Measurements from ENCODE around the gene RAI14. TPM values are rescaled to one million over a fixed set of nuclear protein-coding genes. Genes with fewer than 3 reads are reported as not detected.

Gene RAI14
- total RNA-seq, 1 donor from 2014 or later = 92.7 TPM

DNA sequence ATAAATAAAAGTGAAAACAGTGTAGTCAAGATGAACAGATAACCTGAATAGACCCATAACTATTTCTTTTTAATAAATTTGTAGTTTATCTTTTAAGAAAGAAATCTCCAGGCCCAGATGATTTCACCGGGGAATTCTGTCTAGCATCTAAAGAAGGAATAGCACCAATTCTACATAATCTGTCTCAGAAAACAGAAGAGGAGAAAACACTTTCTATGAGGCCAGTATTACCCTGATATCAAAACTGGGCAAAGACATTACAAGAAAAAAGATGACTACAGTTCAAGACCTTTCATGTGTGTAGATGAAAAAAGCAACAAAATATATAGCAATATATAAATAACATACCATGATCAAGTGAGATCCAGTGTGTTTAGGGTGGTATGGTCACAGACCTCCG lies 214.3 kb downstream of the RAI14 start:
- DNase-seq (ENCODE audit: low read depth, low spot score) = no peak
- H3K27me3 Mint-ChIP-seq (ENCODE audit: low read depth) = no peaks in the 10 kb centered on the region
- H3K36me3 Mint-ChIP-seq (ENCODE audit: low read depth) = peaks cover 14% of the 10 kb centered on the region
- H3K4me1 Mint-ChIP-seq = peaks cover 23% of the 10 kb centered on the region
- H3K4me3 Mint-ChIP-seq = no peak overlapping the region
- peaks cover 4% of the 10 kb centered on the region for H3K9me3 Mint-ChIP-seq
- H3K27ac Mint-ChIP-seq (ENCODE audit: unreplicated experiment) = no peak overlapping the region
- TF ChIP-seq, protein P1, sequence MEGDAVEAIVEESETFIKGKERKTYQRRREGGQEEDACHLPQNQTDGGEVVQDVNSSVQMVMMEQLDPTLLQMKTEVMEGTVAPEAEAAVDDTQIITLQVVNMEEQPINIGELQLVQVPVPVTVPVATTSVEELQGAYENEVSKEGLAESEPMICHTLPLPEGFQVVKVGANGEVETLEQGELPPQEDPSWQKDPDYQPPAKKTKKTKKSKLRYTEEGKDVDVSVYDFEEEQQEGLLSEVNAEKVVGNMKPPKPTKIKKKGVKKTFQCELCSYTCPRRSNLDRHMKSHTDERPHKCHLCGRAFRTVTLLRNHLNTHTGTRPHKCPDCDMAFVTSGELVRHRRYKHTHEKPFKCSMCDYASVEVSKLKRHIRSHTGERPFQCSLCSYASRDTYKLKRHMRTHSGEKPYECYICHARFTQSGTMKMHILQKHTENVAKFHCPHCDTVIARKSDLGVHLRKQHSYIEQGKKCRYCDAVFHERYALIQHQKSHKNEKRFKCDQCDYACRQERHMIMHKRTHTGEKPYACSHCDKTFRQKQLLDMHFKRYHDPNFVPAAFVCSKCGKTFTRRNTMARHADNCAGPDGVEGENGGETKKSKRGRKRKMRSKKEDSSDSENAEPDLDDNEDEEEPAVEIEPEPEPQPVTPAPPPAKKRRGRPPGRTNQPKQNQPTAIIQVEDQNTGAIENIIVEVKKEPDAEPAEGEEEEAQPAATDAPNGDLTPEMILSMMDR (conservative IDR thresholded peaks at IDR 0.05) = no peak

DNA sequence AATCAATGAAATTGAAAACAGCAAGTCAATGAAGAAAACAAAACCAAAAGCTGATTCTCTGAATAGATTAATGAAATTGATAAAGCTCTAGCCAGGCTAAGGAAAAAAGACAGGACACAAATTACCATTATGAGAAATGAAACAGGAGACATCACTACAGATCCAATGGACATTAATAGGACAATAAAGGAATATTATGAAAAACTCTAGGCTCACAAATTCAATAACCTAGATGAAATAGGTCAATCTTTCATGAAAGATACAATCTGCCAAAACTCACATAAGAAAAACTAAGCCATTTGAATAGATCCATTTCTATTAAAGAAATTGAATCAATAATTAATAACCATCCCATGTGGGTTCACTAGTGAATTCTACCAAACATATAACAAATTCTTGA lies 220.1 kb downstream of the RAI14 start:
- Mint-ChIP-seq H3K27ac (ENCODE audit: unreplicated experiment) (no peak overlapping the region), H3K27me3 (ENCODE audit: low read depth) (no peaks in the 10 kb centered on the region), H3K4me1 (peaks cover 4% of the 10 kb centered on the region), H3K4me3 (no peak overlapping the region), H3K36me3 (ENCODE audit: low read depth) (peaks cover 18% of the 10 kb centered on the region), H3K9me3 (peaks cover 11% of the 10 kb centered on the region)
- TF ChIP-seq, protein P1 (conservative IDR thresholded peaks at IDR 0.05) = no peak
- DNase-seq (ENCODE audit: low read depth, low spot score) = no peak

DNA sequence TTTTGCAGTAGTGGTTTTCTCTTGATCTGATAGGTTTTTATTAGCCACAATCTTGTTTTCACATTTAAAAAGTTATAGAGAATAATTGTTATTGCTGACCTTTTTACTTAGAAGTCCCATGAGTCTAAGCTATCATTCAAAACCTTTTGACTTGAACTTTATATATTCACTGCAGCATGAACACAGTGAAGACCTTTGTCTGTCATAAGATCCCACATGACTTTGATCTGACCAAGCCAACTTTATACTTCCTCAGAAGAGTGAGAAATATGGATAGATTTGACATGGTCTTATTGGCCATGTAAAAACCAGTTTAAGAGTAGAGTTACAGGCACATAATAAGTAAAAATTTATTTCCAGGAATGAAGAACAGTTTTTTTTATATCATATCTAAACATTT lies 225.1 kb downstream of the RAI14 start:
- Mint-ChIP-seq H3K4me3 (no peak overlapping the region), H3K27me3 (ENCODE audit: low read depth) (no peaks in the 10 kb centered on the region), H3K9me3 (peaks cover 1% of the 10 kb centered on the region), H3K36me3 (ENCODE audit: low read depth) (peaks cover 6% of the 10 kb centered on the region), H3K27ac (ENCODE audit: unreplicated experiment) (no peak overlapping the region), H3K4me1 (peaks cover 9% of the 10 kb centered on the region)
- TF ChIP-seq, protein P1 (conservative IDR thresholded peaks at IDR 0.05) = no peak
- DNase-seq (ENCODE audit: low read depth, low spot score) = no peak

Other genes with a start within 250 kb of the RAI14 start
- gene TTC23L, start 182.8 kb downstream of the RAI14 start, total RNA-seq = 1.6 and 2.3 TPM in 2 replicates

Data from neural crest cell (in vitro differentiated cells).